Measurements from ENCODE around the gene ANKRD40.
"Not testable (repeated sequence)": the region's sequence is repeated elsewhere in the genome, so short reads cannot be mapped to it uniquely, and the experiment has no call there.

Gene ANKRD40

GRCh38 chr17:50710650-50711049 is 2.9 kb upstream of the ANKRD40 start:
- DNase-seq: no peak

GRCh38 chr17:50710025-50710424 is 2.3 kb upstream of the ANKRD40 start:
- no peak for DNase-seq

- not testable (repeated sequence) for DNase-seq
Measured at GRCh38 chr17:50709053-50709452, 1.3 kb upstream of the ANKRD40 start.

- DNase-seq: peak; percentile 18 to 72 (median 48)
Measured at GRCh38 chr17:50708050-50709000, 611 bp upstream of the ANKRD40 start.

GRCh38 chr17:50703162-50703561 is 4.6 kb downstream of the ANKRD40 start:
- no peak for DNase-seq

- no peak for DNase-seq
Measured at GRCh38 chr17:50699410-50699809, 8.3 kb downstream of the ANKRD40 start.

GRCh38 chr17:50697663-50698272 is 9.9 kb downstream of the ANKRD40 start:
- no peak for DNase-seq

GRCh38 chr17:50697062-50697461 is 10.7 kb downstream of the ANKRD40 start:
- no peak for DNase-seq

GRCh38 chr17:50696365-50696879 is 11.3 kb downstream of the ANKRD40 start:
- DNase-seq: no peak

GRCh38 chr17:50693036-50693682 is 14.6 kb downstream of the ANKRD40 start:
- DNase-seq: peak in 2 of 3 experiments; percentile 34 to 65

- peak in 2 of 3 experiments; percentile 33 to 60 for DNase-seq
Measured at GRCh38 chr17:50692448-50693035, 15.2 kb downstream of the ANKRD40 start.

- DNase-seq: no peak
Measured at GRCh38 chr17:50691550-50692447, 15.9 kb downstream of the ANKRD40 start.

GRCh38 chr17:50690887-50691549 is 16.7 kb downstream of the ANKRD40 start:
- no peak for DNase-seq

- no peak for DNase-seq
Measured at GRCh38 chr17:50689956-50690886, 17.5 kb downstream of the ANKRD40 start.

GRCh38 chr17:50689251-50689650 is 18.5 kb downstream of the ANKRD40 start:
- no peak for DNase-seq

- DNase-seq: peak in 1 of 3 experiments; percentile 68
Measured at GRCh38 chr17:50688245-50688644, 19.5 kb downstream of the ANKRD40 start.

- DNase-seq: no peak
Measured at GRCh38 chr17:50687200-50688066, 20.3 kb downstream of the ANKRD40 start.

GRCh38 chr17:50686494-50687199 is 21.1 kb downstream of the ANKRD40 start:
- DNase-seq: no peak
